T-helper 1 cell (primary cell): ENCODE data around the gene HSD17B11.
"Not testable (repeated sequence)": the region's sequence is repeated elsewhere in the genome, so short reads cannot be mapped to it uniquely, and the experiment has no call there.

Experiments
- DNase-seq, 5 donors: peaks; one replicate each; pipeline ENCODE4 v3.0.0-alpha.2; 2012 to 2020

The HSD17B11 gene

DNA sequence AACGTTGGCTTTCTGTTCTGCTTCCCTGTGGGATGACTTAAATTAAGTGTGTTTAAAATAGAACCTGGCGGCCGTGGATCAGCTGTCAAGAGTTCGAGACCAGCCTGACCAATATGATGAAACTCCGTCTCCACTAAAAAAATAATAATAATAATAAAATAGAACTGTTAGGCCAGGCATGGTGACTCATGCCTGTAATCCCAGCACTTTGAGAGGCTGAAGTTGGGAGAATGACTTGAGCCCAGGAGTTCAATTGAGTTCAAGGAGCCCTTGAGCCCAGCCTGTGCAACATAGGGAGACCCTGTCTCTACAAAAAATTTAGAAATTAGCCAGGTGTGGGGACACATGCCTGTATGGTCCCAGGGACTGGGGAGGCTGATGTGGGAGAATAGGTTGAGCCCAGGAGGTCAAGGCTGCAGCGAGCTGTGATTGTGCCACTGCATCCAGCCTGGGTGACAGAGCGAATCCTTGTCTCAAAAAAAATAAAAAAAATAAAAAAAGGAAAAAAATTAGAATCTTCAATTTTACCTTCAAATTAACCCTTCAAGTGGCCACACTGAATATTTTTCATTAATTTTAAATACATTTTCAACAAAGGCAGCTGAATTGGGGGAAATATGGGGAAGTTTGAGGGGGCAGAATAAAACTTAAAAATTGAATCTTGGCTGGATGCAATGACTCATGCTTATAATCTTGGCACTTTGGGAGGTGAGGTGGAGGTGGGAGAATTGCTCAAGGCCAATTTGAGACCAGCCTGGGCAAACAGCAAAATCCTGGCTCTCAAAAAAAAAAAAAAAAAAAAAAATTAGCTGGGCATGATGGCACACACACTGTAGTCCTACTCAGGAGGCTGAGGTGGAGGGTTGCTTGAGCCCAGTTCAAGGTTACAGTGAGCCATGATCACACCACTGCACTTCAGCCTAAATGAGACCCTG lies 36.6 kb downstream of the HSD17B11 start:
- no peak for DNase-seq

DNA sequence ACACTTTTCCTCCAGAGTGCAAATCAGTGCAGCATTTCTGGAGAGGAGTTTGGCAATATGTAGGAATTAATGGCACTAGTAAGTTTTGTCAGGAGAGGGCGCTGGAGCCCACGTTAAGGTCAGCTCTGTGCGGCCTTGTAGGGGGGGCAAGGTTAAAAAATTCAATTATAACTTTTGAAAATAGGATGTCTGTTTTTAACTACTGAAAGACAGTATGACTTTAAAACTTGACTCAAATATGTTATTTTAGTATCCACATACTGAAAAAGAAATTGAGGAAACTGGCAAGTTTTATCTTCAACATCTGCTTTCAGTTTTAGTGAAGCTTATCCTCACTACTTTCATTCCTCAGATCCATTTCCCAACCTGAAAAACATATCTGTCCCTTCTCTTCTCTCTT lies 37.4 kb downstream of the HSD17B11 start:
- DNase-seq, result peak in 4 of 5 donors; percentile 2 to 19 (median 10)

DNA sequence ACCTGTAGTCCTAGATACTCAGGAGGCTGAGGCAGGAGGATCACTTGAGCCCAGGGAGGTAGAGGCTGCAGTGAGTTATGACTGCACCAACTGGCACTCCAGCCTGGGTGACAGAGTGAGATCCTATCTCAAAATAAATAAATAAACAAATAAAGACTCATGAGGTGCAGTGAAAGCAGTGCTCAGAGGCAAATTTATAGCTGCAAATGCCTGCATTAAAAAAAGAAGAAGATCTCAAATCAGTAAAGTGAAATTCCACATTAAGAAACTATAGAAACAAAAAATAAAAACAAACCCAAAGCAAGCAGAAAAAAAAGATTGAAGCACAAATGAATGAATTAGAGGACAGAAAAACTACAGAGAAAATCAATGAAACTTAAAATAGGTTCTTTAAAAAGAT lies 45.8 kb downstream of the HSD17B11 start:
- no peak for DNase-seq

DNA sequence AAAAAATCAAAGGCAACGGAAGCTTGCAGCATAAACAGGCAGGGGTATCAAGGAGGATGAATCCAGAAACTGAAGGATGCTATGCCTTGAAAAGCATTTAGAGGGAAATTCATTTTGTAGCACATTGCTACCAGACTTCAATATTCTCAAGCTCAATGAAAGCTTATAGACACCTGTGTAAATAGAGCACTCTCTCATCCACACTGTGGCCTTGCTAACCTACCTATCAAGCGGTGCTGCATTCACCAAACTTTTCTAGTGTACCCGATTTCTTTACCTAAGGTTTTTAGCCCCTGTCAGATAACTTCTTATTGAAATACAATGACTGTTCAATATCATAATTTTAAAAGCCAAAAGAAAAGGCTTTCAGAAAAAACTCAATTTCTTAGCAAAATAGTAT lies 48.1 kb downstream of the HSD17B11 start:
- no peak for DNase-seq

DNA sequence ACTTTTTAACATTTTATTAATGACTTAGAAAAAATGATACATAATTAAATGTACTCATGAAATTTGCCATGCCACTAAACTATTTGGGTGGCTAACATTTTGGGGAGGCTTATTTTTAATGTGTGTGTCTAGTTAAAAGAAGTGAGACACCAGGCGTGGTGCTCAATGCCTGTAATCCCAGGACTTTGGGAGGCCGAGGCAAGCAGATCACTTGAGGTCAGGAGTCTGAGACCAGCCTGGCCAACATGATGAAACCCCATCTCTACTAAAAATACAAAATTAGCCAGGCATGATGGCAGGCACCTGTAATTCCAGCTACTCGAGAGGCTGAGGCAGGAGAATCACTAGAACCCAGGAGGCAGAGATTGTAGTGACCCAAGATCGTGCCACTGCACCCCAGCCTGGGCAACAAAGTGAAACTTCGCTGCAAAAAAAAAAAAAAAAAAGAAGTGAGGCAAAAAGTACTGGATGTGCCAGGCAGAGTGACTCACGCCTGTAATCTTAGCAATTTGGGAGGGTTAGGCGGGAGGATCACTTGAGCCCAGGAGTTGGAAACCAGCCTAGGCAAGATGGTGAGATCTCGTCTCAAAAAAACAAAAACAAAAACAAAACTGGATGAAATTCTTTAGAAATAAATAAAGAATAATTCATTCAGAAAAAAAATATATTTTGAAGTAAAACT lies 48.9 kb downstream of the HSD17B11 start:
- DNase-seq, result not testable (repeated sequence)

DNA sequence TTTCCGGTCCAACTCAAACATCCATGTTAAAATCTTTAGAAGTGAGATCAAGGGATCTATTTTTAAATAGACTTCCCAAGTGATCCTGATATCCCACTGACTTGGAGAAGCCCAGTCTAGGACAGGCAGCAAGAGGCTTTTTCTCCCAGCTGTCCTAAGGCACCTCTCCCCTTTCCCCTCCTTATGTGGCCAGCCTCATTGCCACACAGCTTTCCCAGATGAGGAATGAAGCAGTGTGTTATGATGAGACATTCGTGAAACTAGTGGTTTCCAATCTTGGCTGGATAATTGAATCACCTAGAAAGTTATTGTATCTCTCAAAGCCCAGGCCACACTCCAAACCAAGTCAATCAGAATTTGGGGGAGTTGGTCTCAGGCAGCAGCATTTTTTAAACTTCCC lies 51.5 kb downstream of the HSD17B11 start:
- no peak for DNase-seq

DNA sequence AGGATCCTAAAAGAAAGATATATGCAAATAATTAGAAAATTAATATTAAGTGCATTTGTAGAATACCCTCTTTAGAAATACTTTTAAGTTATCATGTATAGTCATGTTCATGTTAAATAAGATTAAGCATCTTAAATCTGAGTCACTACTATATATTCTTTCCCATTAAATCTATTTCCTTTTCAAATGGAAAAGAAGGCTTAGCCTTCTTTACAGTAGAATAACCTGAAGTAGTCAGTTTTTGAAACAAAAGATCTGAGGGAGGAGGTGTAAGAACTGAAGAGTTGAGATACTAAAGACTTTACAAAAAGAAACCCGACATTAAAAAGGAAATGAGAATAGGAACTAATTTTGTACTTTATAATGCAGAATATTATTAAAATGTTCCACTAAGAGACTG lies 53.6 kb downstream of the HSD17B11 start:
- DNase-seq, result no peak

DNA sequence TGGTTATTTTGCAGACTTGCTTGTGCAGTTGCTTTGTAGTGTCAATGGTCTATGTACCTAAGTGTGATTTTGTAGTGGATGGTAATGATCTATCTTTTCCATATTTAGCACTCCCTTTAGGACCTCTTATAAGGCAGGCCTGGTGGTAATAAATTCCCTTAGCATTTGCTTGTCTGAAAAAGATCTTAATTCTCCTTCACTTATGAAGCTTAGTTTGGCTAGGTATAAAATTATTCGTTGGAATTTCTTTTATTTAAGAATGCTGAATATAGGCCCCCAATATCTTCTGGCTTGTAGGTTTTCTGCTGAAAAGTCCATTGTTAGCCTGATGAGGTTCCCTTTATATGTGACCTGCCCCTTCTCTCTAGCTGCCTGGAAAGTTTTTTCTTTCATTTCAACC lies 57.7 kb downstream of the HSD17B11 start:
- no peak for DNase-seq

DNA sequence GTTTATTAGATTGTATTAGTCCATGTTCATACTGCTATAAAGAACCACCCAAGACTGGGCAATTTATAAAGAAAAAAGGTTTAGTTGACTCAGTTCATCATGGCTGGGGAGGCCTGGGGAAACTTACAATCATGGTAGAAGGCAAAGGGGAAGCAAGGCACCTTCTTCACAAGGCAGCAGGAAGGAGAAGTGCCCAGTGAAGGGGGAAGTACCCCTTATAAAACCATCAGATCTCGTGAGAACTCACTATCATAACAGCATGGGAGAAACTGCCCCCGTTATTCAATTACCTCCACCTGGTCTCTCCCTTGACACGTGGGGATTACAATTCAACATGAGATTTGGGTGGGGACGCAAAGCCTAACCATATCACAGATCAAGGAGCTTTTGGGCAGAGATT lies 60.2 kb downstream of the HSD17B11 start:
- no peak for DNase-seq

DNA sequence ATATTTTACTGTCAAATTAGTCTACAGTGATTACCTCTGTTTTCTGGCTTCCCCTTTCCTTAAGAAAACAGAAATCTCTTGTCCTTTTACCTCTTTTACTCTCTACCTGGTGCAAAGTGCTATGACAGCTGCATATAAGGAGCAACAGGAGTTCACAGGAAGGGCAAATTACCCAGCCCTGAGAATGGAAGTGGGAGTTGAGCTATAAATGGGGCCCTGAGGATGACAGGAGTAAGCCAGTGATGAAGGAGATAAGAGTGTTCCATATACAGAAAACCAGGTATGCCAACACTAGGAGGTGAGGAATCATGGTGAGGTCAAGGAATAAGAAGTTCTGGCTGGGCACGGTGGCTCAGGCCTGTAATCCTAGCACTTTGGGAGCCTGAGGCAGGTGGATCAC lies 63.9 kb downstream of the HSD17B11 start:
- DNase-seq, result no peak

DNA sequence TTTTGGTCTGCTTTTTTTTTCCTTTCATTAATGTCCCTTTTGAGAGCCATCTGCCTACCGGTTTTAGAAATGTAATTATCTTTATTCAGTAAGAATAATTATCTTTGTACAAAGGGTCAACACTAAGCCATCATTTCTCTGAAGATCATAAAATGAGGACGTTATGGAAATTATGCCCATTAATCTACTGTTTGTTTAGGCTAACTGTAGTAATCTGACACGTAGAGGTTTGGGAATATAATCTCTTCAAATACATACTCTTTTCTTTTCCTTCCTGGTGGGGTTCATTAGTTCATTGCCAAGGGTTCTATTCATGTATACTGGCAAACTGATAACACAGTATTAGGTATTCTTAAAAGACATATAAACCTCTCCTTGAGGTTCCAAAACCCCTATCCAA lies 64.5 kb downstream of the HSD17B11 start:
- DNase-seq, result no peak

DNA sequence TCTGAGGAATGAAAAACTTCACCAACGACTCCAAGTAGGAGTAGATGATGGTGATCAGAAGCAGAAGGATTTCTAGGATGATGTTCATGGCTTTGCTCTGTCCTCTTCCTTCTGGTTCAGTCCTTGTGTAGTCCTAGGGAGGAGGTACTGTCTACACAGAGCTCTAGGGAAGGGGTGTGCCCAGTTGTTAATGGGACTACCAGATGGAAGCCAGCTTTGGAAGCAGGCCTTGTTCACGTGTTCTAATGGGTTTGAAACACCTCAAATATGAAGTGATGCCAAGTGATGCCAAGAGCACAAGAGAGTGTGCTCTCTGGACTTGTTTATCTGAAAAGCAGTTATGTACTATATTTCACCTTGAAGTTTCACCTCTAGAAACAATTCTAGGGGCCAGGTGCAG lies 68.2 kb downstream of the HSD17B11 start, which contains the start of gene HSD17B13:
TSS of gene HSD17B13 (minus strand) at position 129 of the 400 bp plus-strand sequence. CDS start at position 88, 41 bp downstream.
- DNase-seq, result no peak

DNA sequence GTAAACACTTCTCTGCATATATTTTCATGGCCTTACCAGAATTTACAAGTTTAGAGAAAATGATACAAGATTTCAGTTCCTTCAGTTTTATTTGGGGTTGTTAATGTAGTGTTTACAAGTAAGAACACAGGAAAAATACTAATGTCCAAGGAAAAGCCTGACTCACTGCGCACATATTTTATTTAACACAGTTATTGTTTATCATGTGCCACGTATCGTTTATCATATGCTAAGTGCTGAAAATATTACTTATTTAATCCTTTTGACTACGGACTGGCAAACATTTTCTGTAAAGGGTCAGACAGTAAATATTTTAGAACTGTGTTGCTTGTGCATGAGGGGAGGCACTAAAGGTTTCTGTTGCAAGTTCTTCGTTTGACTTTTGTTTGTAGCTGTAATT lies 69.1 kb downstream of the HSD17B11 start:
- no peak for DNase-seq

DNA sequence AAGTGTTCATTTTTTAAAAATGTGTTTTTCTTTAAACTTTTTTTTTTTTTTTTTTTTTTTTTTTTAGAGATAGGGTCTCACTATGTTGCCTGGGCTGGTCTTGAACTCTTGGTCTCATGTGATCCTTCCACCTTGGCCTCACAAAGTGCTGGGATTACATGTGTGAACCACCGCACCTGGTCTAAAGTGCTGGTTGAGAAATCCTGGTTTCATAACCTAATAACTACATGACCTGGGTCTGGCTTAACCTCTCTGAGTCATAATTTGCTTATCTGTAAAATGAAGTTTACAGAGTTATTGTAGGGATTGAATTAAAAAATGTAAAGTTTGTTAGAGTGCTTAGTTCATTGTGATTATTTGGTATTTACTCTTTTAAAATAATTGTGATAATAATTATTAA lies 73.5 kb downstream of the HSD17B11 start:
- DNase-seq, result no peak

DNA sequence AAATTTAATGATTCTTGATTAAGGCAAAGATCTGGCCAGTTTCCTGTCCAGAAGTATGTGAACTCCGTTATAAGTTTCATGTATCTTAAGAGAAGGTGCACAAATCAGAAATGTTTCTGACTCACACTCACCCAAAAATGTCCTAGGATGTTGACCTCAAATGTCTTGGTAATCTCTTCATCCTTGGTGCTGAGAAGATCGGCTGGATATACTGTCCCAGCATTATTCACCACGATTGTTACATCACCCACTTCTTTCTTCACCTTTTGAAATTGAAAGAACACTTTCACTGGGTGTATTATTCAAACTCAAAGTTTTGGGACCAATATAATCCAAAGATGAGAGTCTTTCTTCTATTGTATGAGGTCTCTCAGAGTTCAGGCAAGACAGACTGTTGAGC lies 74.0 kb downstream of the HSD17B11 start:
- DNase-seq, result no peak

DNA sequence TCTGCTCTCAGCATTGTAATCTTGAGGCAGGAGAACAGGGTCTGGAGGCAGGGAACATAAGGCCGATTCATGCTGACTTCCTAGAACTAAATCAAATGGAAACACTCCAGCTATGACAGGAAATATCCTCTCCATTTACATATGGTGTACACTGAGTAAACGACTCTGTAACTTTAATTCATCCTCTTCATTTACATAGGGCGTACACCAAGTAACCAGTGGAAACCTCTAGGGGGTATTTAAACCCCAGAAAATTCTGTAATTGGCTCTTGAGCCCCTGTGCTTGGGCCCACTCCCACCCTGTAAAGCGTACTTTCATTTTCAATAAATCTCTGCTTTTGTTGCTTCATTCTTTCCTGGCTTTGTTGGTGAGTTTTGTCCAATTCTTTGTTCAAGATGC lies 76.0 kb downstream of the HSD17B11 start:
- not testable (repeated sequence) for DNase-seq

DNA sequence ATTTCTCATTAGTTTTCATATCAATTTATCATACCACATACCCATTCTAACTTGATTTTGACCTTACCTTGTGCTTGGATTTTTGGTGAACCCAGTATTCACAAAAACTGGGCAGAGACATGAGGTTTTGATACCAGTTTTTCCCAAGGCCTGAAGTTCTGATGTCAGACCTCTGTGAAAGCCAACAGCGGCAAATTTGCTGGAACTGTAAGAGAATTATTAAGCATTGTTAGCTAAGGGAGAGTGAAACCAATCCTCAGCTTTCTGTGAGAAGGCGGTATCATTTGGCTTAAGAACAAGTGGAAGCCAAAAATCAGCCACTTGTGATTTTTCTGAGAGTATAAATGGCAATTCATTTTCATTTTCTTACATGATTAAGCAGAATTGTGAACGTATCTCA lies 77.2 kb downstream of the HSD17B11 start:
- no peak for DNase-seq

DNA sequence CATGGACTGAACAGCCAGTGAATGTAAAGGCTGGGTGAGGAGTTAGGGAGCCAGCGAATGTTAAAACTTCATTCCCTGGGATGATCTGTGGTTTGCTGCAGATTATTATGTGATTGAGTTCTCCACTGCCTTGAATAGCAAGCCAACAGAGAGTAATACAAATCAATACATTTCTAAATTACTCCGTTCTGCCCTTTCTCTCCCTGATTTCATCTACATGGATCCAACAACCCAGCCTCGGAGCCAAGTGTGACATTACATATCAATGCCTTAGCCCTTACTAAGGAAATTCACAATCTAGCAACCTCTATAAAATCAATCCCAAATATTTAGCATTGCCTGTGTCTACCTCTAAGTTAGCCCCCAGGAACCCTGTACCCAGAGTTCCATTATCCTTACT lies 79.3 kb downstream of the HSD17B11 start:
- no peak for DNase-seq

DNA sequence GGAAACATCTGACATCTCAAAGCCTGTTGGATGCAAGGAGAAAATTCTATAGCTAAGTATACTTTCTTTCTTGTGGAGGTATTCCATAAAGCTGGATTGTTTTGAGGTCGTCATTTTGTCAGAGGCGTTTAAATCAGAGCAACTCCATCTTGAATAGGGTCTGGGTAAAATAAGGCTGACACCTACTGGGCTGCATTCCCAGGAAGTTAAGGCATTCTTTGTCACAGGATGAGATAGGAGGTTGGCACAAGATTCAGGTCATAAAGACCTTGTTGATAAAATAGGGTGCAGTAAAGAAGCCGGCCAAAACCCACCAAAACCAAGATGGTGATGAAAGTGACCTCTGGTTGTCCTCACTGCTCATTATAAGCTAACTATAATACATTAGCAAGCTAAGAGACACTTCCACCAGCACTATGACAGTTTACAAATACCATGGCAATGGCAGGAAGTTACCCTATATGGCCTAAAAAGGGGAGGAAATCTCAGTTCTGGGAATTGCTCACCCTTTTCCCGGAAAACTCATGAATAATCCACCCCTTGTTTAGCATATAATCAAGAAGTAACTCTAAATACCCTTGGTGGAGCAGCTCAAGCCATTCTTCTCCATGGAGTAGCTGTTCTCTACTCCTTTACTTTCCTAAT lies 80.2 kb downstream of the HSD17B11 start:
- no peak for DNase-seq

DNA sequence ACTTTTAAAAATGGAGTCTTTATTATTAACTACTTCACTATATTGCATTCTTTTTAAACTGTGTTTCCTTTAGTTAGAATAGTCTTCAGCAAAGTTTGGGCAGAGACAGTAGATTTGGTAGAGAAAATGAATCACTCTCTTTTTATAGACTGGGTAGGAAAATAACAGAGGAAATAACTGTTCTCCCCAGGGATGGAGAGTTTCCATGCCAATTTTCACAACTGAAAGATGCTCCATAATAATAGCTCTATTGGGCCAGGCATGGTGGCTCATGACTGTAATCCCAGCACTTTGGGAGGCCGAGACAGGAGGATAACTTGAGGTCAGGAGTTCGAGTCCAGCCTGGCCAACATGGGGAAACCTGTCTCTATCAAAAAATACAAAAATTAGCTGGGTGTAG lies 81.4 kb downstream of the HSD17B11 start:
- DNase-seq, result no peak

DNA sequence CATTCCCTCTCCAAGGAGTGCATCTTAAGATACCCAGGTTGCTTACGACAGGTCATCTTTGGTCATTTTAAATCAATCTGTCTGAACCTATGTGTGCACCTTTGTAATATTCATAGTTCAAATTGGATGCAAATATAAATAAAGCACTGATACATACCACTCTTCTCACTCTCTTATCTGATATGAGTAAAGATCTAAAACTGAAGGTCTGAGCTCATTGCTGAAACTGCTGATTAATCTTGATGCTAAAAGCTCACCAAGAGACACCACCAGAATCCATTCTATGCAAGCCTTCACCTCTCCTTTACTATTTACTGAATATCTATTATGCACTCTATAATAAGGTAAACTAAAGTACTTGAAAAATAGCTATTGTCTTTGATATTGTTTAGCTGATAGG lies 84.9 kb downstream of the HSD17B11 start:
- no peak for DNase-seq

DNA sequence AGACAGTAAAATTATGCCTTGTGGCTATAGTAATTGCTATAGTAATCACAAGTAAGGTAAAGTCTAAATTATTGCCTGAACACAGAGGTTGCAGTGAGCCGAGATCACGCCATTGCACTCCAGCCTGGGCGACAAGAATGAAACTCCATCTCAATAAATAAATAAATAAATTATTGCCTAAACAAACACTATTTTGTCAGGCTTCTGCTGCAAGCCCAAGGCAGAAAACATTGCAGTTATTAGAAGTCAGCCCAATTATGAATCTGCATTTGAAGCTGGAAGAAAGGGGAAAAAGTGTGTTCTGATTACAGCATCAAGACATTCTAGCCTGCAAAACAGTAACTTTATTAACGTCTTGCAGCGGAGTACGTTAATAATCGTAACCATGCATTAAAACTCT lies 85.4 kb downstream of the HSD17B11 start:
- DNase-seq, result no peak

DNA sequence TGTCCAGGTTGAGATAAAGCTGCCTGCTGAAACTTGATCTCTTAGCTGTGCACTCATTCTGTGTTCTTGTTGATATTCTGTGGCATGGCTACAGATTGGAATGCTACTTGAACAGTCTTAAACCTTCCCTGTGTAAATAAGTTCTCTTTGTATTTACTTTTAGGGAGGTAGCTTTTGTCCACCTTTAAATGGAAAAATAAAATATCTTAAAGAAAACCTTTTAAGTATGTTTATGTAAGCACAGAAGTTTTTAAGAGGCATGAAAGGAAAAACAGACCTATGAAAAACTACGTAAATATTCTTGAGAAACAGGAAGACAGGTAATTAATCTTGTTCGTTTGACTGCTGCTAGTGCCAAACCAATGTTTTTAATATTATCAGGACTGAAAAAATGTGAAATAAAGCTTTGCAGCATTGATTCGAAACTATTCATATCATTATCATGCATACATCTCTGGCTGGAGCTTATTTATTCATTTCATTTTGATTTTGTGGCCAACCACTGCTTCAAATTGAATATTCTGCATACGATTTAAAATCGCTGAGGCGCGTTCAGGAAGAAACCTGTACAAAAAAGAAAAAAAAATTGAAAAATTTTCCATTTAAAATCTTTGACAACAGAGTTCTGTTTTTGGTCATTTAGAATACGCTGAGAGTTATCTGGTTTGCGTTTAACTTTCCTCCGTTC lies 86.1 kb downstream of the HSD17B11 start:
- no peak for DNase-seq
